HG03558 (cell line): ENCODE data around the gene CHST12.
"Not testable (repeated sequence)": the region's sequence is repeated elsewhere in the genome, so short reads cannot be mapped to it uniquely, and the experiment has no call there.

Experiments
- ATAC-seq: cut with Tn5 transposase; IDR thresholded peaks from one replicate; pipeline ENCODE4 v1.9.1; 2021; ENCODE audit warnings: moderate number of reproducible peaks; ENCODE audit not compliant: unreplicated experiment; ENCODE audit errors: extremely low read depth

CHST12 gene

GRCh38 chr7:2452643-2453270 is 49.3 kb downstream of the CHST12 start:
- no peak for ATAC-seq

- ATAC-seq: not testable (repeated sequence)
Measured at GRCh38 chr7:2453849-2454248, 50.4 kb downstream of the CHST12 start.

GRCh38 chr7:2459674-2460073 is 56.3 kb downstream of the CHST12 start:
- ATAC-seq: no peak

- ATAC-seq: no peak
Measured at GRCh38 chr7:2460188-2460587, 56.8 kb downstream of the CHST12 start.

- no peak for ATAC-seq
Measured at GRCh38 chr7:2460641-2461040, 57.2 kb downstream of the CHST12 start.

- ATAC-seq: no peak
Measured at GRCh38 chr7:2461268-2462026, 58.0 kb downstream of the CHST12 start.

- no peak for ATAC-seq
Measured at GRCh38 chr7:2462731-2463130, 59.3 kb downstream of the CHST12 start.

GRCh38 chr7:2465928-2466327 is 62.5 kb downstream of the CHST12 start:
- ATAC-seq: no peak

GRCh38 chr7:2466675-2467074 is 63.3 kb downstream of the CHST12 start:
- ATAC-seq: no peak

GRCh38 chr7:2468227-2468626 is 64.8 kb downstream of the CHST12 start:
- ATAC-seq: no peak

- not testable (repeated sequence) for ATAC-seq
Measured at GRCh38 chr7:2469460-2470203, 66.2 kb downstream of the CHST12 start.

GRCh38 chr7:2470204-2471021 is 67.0 kb downstream of the CHST12 start:
- no peak for ATAC-seq

- ATAC-seq: no peak
Measured at GRCh38 chr7:2471022-2471329, 67.6 kb downstream of the CHST12 start.

- ATAC-seq: no peak
Measured at GRCh38 chr7:2471396-2471795, 68.0 kb downstream of the CHST12 start.

GRCh38 chr7:2472739-2473138 is 69.3 kb downstream of the CHST12 start:
- ATAC-seq: no peak

GRCh38 chr7:2473496-2474180 is 70.2 kb downstream of the CHST12 start:
- no peak for ATAC-seq

GRCh38 chr7:2474224-2474623 is 70.8 kb downstream of the CHST12 start:
- no peak for ATAC-seq

GRCh38 chr7:2474813-2475677 is 71.6 kb downstream of the CHST12 start:
- ATAC-seq: no peak

GRCh38 chr7:2475678-2476015 is 72.2 kb downstream of the CHST12 start:
- no peak for ATAC-seq
